Cerebellar cortex (tissue), 1 donor: ENCODE measurements around the gene ACOXL.
"Not testable (repeated sequence)": the region's sequence is repeated elsewhere in the genome, so short reads cannot be mapped to it uniquely, and the experiment has no call there.

Source experiments
- DNase-seq: peaks from one replicate; pipeline ENCODE4 v3.0.0-alpha.2; 2015; ENCODE audit warnings: low spot score

ACOXL gene

GRCh38 chr2:110829413-110830146, 97.2 kb downstream of the ACOXL start:
- DNase-seq = no peak

GRCh38 chr2:110832740-110833139, 100.4 kb downstream of the ACOXL start:
- no peak for DNase-seq

DNA sequence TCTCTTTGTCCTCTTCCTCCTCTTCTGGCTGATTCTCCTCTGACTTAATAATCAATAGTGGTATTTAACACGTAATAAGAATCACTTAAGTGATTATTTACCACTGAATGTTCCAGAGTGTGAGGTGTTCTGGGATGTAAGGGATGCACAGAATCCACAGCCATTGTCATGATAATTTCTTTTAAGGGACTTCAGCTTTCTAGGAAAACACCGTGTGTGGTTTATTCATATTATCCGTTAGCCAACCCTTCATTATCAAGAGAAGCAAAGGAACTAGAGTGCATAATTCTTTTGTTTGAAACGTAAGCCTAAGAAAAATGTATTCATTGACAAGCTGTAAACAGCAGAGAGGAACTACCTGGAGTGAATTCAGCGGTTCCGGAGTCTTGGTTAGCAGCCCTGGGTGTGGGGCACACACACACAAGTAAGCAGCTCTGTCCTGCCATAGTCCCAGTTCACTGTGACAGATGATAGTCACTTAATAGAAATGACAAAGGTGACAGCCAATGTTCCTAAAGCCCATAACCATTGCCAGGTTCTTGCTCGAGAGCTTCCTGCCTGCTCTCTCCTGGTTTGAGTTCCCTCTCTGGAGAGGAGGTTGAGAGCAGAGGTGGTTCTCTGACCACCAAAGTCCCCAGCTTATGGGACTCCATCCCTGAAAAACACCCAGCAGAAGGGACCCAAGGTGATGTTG, 101.9 kb downstream of the ACOXL start:
- DNase-seq = no peak

DNA sequence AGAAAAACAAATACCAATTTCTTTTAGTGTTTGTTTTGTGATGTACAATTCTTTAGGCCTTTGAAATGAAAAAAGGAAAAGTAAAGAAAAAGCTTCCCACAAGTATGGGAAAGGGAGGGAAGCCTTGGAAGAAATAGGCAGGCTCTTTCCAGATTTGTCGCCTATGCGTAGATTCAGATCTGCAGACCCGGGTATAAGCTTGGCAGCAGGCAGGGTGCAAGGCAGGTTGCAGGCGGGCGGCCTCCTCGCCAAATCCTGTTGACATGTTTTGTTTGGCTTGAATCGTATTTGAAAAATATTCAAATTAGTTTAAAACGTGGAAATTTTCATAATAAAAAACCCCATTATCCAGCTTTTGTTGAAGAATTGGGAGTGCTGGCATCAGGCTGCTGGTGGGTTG, 104.3 kb downstream of the ACOXL start:
- no peak for DNase-seq

DNA sequence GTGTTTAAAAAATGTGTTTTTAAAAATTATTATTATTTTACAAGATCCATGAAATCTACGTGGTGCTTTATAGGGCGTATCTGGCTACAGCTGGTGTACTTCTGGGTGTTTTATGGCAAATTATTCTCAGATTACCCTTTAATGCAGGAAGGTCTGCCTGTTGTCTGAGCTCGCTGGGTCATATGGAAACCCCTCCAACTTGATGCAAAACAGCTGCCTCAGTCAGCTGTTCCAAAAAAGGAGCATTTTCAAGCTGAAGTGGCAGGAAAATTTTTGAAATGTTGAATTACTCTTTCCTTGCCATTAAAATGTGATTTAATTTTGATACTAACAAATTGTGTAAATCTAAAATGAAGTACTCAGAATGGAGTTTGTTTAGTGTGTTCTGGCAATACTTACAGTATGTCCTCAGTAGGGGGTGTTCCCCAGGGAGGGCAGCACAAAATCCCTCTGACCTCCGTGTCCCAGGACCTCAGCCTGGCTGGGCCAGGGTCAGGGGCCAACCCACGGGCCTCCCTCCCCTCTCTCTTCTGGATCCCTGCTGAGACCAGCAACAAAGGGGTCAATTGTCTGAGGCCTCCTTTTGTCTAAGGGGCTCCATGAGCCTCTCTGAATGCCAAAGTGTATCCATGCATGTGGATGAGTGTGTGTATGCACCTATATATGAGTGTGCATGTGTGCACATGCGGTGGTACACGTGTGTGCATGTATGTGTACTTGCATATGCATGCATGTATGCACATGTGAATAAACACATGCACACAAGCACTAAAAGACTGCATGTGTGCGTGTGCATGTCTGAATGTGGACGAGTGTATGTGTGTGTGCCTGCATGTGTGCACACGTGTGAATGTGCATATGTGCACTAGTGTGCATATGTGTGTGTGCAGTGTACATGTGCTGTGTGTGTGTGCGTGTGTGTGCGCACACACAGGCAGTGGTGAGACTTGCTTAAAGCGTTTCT, 105.4 kb downstream of the ACOXL start:
- no peak for DNase-seq

GRCh38 chr2:110838657-110839384, 106.4 kb downstream of the ACOXL start:
- no peak for DNase-seq

- DNase-seq = no peak
These were observed 108.1 kb downstream of the ACOXL start for GRCh38 chr2:110840508-110840907.

DNA sequence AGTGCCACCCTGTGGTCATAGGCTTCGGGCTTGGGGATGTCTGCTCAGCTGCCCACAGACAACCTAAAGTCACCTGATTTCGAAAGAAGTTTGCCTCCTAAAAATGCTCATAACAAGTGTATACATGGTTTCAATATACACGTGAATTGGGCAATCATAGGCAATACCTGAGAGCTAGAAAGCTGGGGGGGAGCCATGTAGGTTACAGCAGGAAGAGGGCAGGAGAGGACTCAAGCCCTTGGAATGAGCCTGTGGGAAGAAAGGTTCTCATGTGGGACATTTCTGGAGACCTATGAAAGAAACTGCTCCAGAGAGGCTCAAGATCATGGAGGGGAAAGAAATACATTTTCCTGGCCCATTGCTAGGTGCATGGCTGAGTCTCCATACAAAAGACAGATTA, 109.7 kb downstream of the ACOXL start:
- DNase-seq = no peak

GRCh38 chr2:110843496-110843895, 111.1 kb downstream of the ACOXL start:
- no peak for DNase-seq

- no peak for DNase-seq
These were observed 111.7 kb downstream of the ACOXL start for GRCh38 chr2:110843959-110844510.

DNA sequence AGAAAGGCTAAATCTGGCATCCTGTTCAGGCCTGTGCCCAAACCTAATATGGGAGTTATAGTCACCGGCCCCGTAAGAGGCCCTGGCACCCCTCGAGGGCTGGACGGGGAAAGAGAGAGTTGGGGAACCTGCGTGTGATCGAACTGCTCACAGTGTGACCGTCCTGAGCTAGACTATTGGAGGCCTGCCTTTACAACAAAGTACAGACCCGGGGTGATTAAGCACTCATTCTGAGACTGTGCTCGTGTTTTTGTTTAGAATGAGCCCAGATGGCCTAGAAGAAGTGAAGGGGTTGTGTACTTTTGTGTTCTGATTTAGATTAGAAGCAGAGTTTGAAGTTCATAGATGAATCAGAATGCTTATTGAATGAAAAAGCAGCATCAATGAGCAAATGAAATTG, 115.3 kb downstream of the ACOXL start:
- no peak for DNase-seq

- no peak for DNase-seq
These were observed 115.7 kb downstream of the ACOXL start for GRCh38 chr2:110848071-110848470.

DNA sequence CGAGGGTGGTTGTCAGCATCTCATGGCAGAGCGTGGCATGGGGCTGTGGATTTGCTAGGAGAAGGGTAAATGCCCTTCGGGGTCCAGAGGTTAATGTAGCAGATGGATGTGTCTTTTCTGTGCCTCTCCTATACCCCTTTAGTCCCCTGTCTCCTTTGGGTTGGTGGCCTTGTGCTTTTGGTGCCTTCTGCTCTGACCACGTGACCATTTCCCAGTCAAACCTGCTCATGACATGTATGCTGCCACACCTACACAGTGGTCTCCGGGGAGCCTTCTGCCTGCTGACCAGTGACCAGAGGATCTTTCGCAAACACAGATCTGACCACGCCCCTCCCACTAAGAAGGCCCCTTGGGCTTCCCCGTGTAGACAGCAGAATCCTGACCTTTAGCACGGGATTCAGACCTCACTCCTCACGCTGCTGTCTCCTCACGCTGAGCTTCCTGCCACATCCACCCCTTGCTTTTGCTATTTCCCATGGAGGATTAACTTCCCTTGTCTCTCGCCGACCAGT, 116.2 kb downstream of the ACOXL start:
- no peak for DNase-seq

DNA sequence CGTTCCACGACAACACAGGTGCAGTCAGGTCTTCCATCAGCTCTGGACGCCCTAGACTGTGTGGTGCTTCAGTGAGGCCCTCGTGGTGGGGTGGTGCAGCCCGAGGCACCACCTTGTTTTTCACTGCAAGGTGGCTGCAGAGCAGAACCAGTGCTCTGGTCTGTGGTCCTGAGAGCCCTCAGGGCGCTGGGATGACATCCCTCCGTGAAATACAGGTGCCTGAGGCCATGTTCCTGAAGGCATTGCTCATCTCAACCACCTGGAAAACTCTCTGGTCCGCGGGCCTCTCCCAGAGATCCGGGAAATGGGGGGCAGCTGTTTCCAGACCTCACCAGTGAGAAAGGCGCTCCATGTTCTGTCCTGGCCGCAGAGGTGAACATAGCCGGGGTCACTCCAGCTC, 119.2 kb downstream of the ACOXL start:
- no peak for DNase-seq

- DNase-seq = no peak
These were observed 119.7 kb downstream of the ACOXL start for GRCh38 chr2:110852051-110852450.

DNA sequence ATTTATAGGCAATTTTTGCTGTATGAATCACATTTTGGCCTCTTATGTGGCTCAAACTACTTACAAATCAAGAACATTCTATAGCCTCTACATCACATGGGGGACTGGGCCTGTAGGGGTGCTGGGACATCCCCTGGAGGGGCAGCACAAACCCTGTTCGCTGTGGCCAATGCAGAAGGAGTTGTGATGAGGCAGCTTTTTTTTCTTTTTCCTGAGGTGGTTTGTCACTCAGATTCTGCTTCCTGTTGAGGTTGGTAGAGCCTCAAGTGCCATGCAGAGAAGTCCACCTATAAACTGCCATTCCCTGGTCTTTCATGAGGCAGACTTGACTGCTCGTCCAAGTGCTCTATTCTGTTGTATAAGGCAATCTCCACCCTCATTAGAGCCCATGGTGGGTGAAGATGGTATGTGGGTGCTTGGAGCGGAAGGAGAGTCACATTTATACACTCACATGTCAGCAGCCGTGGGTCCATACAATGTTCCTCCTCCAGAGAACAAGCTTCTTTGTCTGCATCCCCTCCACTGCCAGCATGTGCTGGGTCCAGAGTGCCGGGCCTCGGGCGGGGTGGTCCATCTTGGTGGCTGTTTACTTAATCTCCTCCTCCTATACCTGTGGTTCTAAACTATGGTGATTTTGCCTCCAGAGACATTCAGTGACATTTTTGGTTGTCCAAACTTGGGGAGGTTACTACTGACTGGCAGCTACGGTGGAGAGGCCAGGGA, 120.3 kb downstream of the ACOXL start:
- no peak for DNase-seq

DNA sequence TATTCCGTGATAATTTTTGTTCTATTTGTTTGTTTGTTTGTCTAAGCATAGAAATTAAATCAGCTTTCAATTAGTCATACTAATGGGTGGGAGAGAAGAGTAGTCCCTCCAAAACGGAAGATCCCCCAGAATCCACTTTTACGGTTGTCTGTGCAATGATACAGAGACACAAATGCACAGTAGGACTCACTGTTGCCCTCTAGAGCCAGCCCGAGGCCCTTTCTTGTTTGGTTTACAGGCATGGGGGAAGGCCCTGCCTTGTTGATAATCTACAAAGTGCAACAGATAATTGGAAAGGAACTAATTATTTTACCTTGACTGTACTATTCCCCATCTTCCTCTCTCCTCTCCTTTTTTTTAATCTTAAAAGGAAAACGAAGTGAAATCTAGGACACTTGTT, 121.1 kb downstream of the ACOXL start:
- peak; percentile 21 for DNase-seq

GRCh38 chr2:110853948-110854347, 121.6 kb downstream of the ACOXL start:
- no peak for DNase-seq

GRCh38 chr2:110854355-110855081, 122.1 kb downstream of the ACOXL start:
- DNase-seq = peak; percentile 5

DNA sequence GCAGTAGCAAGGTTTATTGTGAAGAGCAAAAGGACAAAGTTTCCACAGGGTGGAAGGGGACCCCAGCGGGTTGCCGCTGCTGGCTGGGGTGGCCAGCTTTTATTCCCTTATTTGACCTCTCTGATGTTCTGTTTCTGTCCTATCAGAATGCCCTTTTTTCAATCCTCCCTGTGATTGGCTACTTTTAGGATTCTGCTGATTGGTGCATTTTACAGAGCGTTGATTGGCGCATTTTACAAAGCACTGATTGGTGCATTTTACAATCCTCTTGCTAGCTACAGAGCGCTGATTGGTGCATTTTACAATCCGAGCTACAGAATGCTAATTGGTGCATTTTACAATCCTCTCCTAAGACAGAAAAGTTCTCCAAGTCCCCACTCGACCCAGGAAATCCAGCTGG, 123.5 kb downstream of the ACOXL start:
- not testable (repeated sequence) for DNase-seq
